Measurements from ENCODE around the gene IPP. TPM values are rescaled to one million over a fixed set of nuclear protein-coding genes. Genes with fewer than 3 reads are reported as not detected.
"Not testable (repeated sequence)": the region's sequence is repeated elsewhere in the genome, so short reads cannot be mapped to it uniquely, and the experiment has no call there.

The IPP gene
- total RNA-seq, 1 donor from 2014 or later, result 19.6 TPM

DNA sequence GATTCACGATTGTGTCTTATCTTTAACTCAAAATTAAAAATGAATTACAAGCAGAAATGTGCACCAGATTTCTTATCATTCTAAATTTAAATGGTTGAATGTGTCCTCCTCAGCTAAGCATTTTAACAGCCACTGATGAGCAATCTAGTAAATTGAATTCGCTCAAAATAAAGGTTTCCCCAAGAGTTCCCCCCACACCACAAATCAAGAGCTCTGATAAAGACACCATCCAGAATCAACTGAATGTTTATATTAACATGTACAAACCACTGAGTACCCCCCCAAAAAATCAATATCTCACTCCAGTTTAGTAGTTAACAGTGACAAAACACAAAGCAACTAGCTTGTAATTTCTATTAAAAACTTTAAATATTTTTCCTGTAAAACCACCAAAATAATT is 66.1 kb downstream of the IPP start:
- no peak for DNase-seq (ENCODE audit: low spot score)

GRCh38 chr1:45682942-45683341 is 67.5 kb downstream of the IPP start:
- DNase-seq (ENCODE audit: low spot score), result no peak

GRCh38 chr1:45679123-45679522 is 71.3 kb downstream of the IPP start:
- DNase-seq (ENCODE audit: low spot score), result no peak

GRCh38 chr1:45678489-45678888 is 72.0 kb downstream of the IPP start:
- DNase-seq (ENCODE audit: low spot score), result no peak

GRCh38 chr1:45677751-45678245 is 72.7 kb downstream of the IPP start:
- no peak for DNase-seq (ENCODE audit: low spot score)

- not testable (repeated sequence) for DNase-seq (ENCODE audit: low spot score)
Observed at GRCh38 chr1:45676553-45676952, 73.9 kb downstream of the IPP start.

GRCh38 chr1:45674478-45674877 is 76.0 kb downstream of the IPP start:
- no peak for DNase-seq (ENCODE audit: low spot score)

DNA sequence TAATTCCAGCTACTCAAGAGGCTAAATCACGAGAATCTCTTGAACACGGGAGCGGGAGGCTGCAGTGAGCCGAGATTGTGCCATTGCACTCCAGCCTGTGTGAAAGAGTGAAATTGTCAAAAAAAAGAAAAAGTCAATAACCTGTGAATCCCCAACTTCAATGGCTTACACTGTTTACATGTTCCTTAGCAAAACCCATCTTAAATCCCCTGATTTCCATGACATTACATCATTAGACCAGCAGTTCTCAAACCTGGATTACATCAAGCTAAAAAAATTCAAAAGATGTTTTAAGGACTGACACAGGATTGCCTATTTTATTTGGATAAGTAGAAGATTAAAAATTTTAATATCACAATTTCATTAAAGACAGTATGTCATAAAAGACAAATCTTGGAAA is 76.5 kb downstream of the IPP start:
- no peak for DNase-seq (ENCODE audit: low spot score)

DNA sequence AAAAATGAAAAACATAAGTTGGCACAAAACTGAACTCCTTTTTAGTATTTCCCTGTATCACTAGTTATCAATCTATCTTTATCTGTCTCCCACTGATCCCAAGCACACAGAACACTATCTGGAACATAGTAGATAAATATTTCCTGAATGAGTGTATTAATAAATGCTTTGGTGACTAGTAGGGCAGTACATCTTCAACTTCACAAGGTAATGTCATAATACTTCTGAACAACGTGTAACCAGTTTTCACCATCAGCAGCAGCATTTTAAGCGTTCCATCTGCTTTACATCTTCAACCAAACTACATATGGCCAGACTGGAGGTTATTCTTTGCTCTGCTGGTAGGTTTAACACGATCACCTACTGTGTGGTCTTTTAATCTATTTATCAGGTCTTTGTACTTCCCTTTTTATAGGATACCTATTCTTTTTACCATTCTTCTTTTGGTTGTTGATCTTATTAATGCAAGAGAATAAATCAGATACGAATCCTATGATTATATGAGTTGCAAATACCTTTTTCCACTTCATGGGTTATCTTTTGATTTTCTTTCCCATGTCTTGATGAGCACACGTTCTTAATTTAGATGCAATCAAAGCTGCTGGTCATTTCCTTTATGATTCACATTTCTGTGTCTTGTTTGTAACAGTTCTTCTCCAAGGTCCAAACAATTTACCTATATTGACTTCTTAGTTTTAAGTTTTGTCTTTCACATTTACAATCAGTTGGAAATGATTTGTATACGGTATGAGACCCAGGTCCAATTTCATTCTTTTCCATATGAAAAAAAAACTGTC is 80.4 kb downstream of the IPP start:
- no peak for DNase-seq (ENCODE audit: low spot score)

DNA sequence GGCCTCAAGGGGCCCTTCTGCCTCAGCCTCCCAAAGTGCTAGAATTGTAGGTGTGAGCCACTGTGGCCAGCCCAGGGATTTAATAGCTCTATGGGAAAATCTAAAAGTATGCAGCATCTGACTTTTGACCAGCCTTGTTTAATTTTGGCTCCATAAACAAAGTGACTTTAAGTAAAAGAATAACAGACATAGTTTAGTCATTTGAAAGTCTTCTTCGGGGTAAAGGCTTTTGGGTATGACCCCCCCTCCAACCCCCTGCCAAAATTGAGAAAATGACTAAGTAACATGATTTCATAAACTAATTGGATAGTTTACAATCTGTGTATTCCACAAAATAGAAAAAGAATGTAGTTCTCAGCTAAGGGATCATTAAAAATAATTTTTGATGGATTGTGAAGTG is 81.1 kb downstream of the IPP start:
- no peak for DNase-seq (ENCODE audit: low spot score)

GRCh38 chr1:45668526-45668925 is 81.9 kb downstream of the IPP start:
- DNase-seq (ENCODE audit: low spot score), result no peak

- no peak for DNase-seq (ENCODE audit: low spot score)
Observed at GRCh38 chr1:45667321-45668111, 82.9 kb downstream of the IPP start.

GRCh38 chr1:45666836-45667235 is 83.6 kb downstream of the IPP start:
- DNase-seq (ENCODE audit: low spot score), result no peak

- DNase-seq (ENCODE audit: low spot score), result no peak
Observed at GRCh38 chr1:45660336-45660735, 90.1 kb downstream of the IPP start.

DNA sequence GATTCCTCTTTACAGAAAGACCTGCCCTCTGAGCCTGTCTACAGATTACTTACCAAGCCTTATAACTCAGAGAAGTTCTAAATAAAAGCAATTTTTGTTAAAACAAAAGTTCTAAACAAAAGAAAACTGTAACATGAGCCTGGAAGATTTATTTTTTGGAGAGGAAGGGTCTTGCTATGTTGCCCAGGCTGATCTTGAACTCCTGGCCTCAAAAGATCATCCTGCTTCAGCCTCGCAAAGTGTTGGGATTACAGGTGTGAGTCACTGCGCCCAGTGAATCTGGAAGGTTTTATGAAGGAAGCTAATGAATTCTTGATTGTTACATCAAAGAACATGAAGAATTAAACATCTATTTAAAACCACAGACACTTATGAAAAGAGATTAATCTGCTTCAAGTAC is 91.2 kb downstream of the IPP start:
- DNase-seq (ENCODE audit: low spot score), result no peak

DNA sequence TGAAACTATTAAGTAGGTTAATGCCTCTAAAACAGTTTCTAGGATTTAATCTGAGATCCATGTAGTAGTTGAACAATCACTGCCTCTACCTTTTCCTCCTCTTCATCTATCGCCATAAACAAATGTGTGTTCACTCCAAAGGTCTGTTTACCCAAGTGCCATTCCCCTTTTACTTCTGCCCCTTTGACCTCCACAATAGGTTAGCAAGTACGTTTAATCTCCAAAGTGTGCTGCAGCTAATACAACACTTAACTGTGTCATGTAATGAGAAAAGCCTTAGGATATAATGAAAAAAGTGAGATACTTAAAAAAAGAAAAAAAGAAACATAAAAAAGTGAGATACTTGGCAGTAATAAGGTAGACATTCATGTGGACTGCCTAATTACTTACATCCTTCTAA is 92.3 kb downstream of the IPP start:
- no peak for DNase-seq (ENCODE audit: low spot score)

DNA sequence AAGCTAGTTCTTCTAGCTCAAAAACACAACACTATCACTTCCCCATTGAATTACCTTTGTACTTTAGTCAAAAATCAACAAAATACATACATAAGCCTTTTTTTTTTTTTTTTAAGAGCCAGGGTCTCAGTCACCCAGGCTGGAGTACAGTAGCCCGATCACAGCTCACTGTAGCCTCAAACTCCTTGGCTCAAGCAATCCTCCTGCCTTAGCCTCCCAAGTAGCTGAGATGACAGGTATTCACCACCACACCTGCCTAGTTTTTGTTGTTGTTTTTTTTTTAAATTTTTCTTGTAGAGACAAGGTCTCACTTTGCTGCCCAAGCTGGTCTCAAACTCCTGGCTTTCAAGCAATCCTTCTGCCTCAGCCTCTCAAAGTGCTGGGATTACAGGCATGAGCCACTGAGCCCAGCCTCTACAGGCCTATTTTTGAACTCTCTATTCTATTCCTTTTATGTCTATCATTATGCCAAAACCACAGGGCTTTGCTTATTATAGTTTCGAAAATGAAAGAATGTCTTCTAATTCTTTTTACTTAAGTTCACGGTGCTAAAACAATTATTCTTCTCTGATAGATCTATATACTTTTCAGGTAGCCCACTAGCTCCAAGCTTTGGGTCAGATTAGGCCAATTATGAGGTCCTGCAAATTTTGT is 93.8 kb downstream of the IPP start:
- no peak for DNase-seq (ENCODE audit: low spot score)

GRCh38 chr1:45654540-45655280 is 95.7 kb downstream of the IPP start:
- DNase-seq (ENCODE audit: low spot score), result no peak

Data from ureter (tissue), 1 donor.